Naive thymus-derived CD4-positive, alpha-beta T cell (primary cell): ENCODE data around the gene AOPEP. TPM values are rescaled to one million over a fixed set of nuclear protein-coding genes. Genes with fewer than 3 reads are reported as not detected.

Experiments used
- ATAC-seq: fragments of 150-1000 bp; cut with Tn5 transposase; 2 replicates; pipeline ENCODE4 v1.10.0; 2021; ENCODE audit warnings: mild to moderate bottlenecking, moderate library complexity
- CTCF ChIA-PET: fragments of 350-600 bp; sonication (Branson Sonifier 250); formaldehyde crosslinking; loops from one replicate; lab custom pipeline; 2021; ENCODE audit warnings: antibody characterized with exemption; lab: Charles Lee
- POLR2A ChIA-PET: fragments of 350-600 bp; sonication (Branson Sonifier 250); formaldehyde crosslinking; loops from one replicate; lab custom pipeline; 2021; ENCODE audit warnings: antibody characterized with exemption, inconsistent platforms; lab: Charles Lee
- DNase-seq, 9 donors: peaks; one replicate each; pipeline versions ENCODE4 v3.0.0 to v3.0.0-alpha.2; 2020 to 2022; ENCODE audit warnings: mixed read lengths in 1 of 9
- H3K27ac ChIP-seq: one replicate; pipeline ENCODE4 v1.7.0; 2013; ENCODE audit warnings: mild to moderate bottlenecking, low read depth, low read length, moderate library complexity
- H3K27me3 ChIP-seq, 2 donors: one replicate each; pipeline ENCODE4 v1.7.0; 2013; ENCODE audit warnings: low read length in 2 of 2, mild to moderate bottlenecking in 2 of 2, moderate library complexity in 2 of 2; ENCODE audit not compliant: control insufficient read depth in 2 of 2, insufficient read depth in 2 of 2
- H3K36me3 ChIP-seq, 3 experiments: 1 replicate in 2 of 3; 2 replicates in 1 of 3; pipeline ENCODE4 v1.7.0; 2013; ENCODE audit warnings: low read length in 3 of 3, mild to moderate bottlenecking in 3 of 3, moderate library complexity in 1 of 3; ENCODE audit not compliant: insufficient read depth in 3 of 3, control insufficient read depth in 2 of 3
- H3K4me1 ChIP-seq, 2 donors: one replicate each; pipeline ENCODE4 v1.7.0; 2013; ENCODE audit warnings: low read length in 2 of 2, mild to moderate bottlenecking in 2 of 2, moderate library complexity in 1 of 2; ENCODE audit not compliant: control insufficient read depth in 2 of 2, insufficient read depth in 2 of 2
- H3K4me3 ChIP-seq: 2 replicates; pipeline ENCODE4 v1.7.0; 2013; ENCODE audit warnings: mild to moderate bottlenecking, low read length
- H3K9me3 ChIP-seq, 3 experiments: 1 replicate in 2 of 3; 2 replicates in 1 of 3; pipeline ENCODE4 v1.7.0; 2013; ENCODE audit warnings: low read length in 3 of 3; ENCODE audit not compliant: control insufficient read depth in 2 of 3
- H3K27ac Mint-ChIP-seq, 9 donors: one replicate each; pipeline ENCODE4 v1.8.0; 2020 to 2022; ENCODE audit warnings: mixed read lengths in 9 of 9, mild to moderate bottlenecking in 8 of 9, moderate library complexity in 5 of 9, inconsistent platforms in 2 of 9
- H3K27me3 Mint-ChIP-seq, 5 donors: one replicate each; pipeline ENCODE4 v1.8.0; 2021 to 2022; ENCODE audit warnings: mixed read lengths in 5 of 5, mild to moderate bottlenecking in 1 of 5
- H3K36me3 Mint-ChIP-seq, 5 donors: one replicate each; pipeline ENCODE4 v1.8.0; 2020 to 2022; ENCODE audit warnings: mixed read lengths in 5 of 5, mild to moderate bottlenecking in 3 of 5, inconsistent platforms in 1 of 5
- H3K4me1 Mint-ChIP-seq, 7 donors: one replicate each; pipeline ENCODE4 v1.8.0; 2020 to 2022; ENCODE audit warnings: mixed read lengths in 7 of 7, mild to moderate bottlenecking in 3 of 7, inconsistent platforms in 1 of 7
- H3K4me3 Mint-ChIP-seq, 10 donors: one replicate each; pipeline ENCODE4 v1.8.0; 2020 to 2022; ENCODE audit warnings: mild to moderate bottlenecking in 10 of 10, mixed read lengths in 10 of 10, moderate library complexity in 6 of 10, inconsistent platforms in 2 of 10
- H3K9me3 Mint-ChIP-seq, 11 donors: one replicate each; pipeline ENCODE4 v1.8.0; 2020 to 2022; ENCODE audit warnings: mixed read lengths in 11 of 11, mild to moderate bottlenecking in 4 of 11, inconsistent platforms in 1 of 11, moderate library complexity in 1 of 11
- intact Hi-C, 2 donors: fragments of 100-400 bp; cut with micrococcal nuclease; formaldehyde crosslinking; loops; one replicate each; pipeline ENCODE4 v1.15.1; 2023
- polyA plus RNA-seq, 2 donors: library from polyadenylated mRNA; unstranded; fragments of 300-500 nt; fragmentation: Illumina TruSeq; gene quantifications; one replicate each; pipeline ENCODE4 v1.2.3, GENCODE V29; 2021
- total RNA-seq, 6 experiments: library from RNA in 5 of 6; stranded (reverse) in 5 of 6; gene quantifications; 1 replicate in 5 of 6; 2 replicates in 1 of 6; pipeline ENCODE4 v1.2.3 and lab custom pipeline; 2021 to 2026

The AOPEP gene
- total and polyA plus RNA-seq, 7 experiments from 2014 or later: 5.7 to 19.0 (median 13.6) TPM

DNA sequence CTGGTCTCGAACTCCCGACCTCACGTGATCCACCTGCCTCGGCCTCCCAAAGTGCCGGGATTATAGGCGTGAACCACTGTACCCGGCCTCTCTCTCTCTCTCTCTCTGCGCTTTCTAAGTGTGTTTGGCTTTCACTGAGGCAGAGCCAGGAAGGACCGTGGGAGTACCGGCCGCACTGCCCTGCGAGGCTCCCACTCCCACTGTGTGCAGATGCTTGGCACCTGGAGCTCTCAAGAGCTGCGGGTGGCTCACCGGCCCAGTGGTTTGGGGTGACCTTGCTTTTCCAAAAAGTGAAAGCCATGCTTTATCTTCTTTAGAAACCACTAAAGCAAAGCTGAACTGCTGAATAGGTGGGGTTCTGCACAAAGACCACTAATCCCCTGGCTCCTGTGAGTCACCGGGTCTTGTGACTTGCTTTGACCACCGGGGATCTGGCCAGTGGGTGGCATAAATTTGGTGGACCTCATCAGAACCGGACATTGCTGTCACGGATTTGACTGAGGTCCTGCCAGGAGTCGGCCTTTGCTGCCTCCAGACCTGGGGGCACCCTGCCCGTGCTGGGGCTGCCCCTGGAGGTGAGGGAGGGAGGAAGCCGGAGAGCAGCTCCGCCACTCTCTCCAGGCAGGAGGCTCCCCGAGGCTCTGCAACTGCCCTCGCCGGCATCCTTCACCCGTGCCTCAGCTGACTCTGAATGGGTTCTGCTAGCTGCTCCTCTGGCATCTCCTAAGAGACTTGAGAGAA lies 362.1 kb downstream of the AOPEP start:
- peaks cover 0 to 32% (median 13%) of the 10 kb centered on the region in 5 donors for H3K36me3 Mint-ChIP-seq

DNA sequence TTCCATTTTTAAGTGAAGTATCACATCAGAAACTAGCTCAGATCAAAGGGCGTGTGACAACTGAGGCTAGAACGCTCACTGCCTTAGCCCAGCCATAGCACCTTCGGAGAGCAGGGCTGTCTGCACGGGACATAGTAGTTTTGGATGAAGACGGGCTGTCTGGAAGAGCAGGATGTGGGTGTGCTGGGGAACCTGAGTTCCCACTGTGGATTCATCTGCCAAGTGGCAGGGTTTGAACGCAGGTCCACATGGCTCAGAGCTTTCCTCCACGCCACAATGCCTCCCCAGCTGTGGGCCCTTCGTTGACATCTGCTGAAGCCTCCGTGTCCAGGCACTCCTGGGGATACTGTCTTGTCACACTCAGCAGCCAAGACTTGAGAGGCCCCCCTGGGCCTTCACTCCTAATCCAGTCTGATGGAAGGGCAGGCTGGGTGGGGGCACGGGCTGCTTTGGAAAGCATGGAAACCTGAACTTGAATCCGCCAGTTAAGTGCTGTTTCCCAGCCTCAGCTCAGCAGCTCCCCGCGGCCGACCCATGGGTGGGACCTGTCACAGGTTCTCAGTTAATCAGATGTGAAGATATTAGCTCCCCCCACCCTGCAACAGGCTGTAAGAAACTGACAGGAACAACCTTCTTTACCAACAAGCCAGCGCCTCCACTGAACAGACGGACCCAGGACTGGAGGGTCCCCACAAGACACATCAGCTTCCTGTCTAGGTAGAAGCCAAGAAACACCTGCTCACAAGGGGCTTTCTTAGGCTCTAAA lies 362.9 kb downstream of the AOPEP start:
- Mint-ChIP-seq H3K27me3 (no peaks in the 10 kb centered on the region), H3K4me3 (no peak overlapping the region), H3K27ac (no peak overlapping the region), H3K36me3 (peaks cover 0 to 24% (median 4%) of the 10 kb centered on the region in 5 donors), H3K9me3 (no peaks in the 10 kb centered on the region), H3K4me1 (peaks cover 9 to 28% (median 14%) of the 10 kb centered on the region in 7 donors)
- Histone ChIP-seq H3K27ac (no peak overlapping the region), H3K4me3 (no peak overlapping the region), H3K9me3 (no peaks in the 10 kb centered on the region), H3K4me1 (peaks cover 0 to 3% of the 10 kb centered on the region in 2 donors), H3K36me3 (no peaks in the 10 kb centered on the region), H3K27me3 (no peaks in the 10 kb centered on the region)
- intact Hi-C loops: no loop called here
- ChIA-PET POLR2A (no interaction called here), CTCF (interaction anchor here (0.7 kb wide), 1 partner anchor 25 kb away, joined by 3 read pairs; no protein-coding TSS in a partner anchor)
- no peak for DNase-seq
- no peak for ATAC-seq

More for the DNA sequence above, 362.1 kb downstream of the AOPEP start:
- ATAC-seq (no peak), DNase-seq (no peak)
- Mint-ChIP-seq H3K4me1 (peaks cover 9 to 22% (median 12%) of the 10 kb centered on the region in 7 donors), H3K9me3 (no peaks in the 10 kb centered on the region), H3K4me3 (no peak overlapping the region), H3K27me3 (no peaks in the 10 kb centered on the region), H3K27ac (no peak overlapping the region)
- Histone ChIP-seq H3K9me3 (no peaks in the 10 kb centered on the region), H3K4me1 (peaks cover 0 to 3% of the 10 kb centered on the region in 2 donors), H3K36me3 (no peaks in the 10 kb centered on the region), H3K27me3 (no peaks in the 10 kb centered on the region), H3K27ac (no peak overlapping the region), H3K4me3 (no peak overlapping the region)
- ChIA-PET CTCF (no interaction called here), POLR2A (no interaction called here)
- intact Hi-C loops: no loop called here

DNA sequence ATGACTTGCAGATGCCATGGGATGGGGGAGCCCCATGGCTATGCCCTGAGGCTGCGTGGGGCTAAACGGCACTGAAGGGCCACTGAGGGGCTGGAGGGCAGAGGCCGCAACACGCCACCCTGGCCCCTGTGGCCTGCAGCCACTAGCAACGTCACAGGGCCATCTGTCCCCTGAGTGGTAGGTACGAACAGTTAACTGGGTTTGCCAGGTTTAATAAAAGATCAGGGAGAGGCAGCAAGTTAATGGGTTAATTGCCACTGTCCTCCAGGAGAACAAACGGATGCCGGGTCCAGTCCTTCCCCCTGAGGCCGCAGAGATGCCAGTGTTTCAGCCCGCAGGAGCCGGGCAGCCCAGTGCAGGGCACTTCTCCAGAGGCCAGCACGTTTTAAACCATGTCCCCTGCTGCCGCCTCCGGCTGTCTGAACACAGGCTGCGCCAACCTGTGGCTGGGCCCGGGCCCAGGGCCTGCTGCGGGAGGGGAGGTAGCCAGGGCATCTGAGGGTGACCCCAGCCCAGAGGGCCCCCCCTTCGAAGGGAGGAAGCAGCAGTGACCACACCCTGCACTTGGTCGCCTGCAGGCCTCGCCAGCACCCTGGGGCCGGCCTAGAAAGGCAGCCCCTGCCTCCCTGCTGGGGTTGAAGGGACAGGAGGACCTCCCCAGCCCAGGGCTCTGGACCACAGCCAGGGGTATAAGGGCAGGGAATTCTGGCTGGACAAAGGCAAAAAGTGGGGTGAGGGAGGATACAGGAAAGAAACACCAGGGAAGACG lies 363.7 kb downstream of the AOPEP start:
- Mint-ChIP-seq H3K4me1 (peaks cover 9 to 34% (median 18%) of the 10 kb centered on the region in 7 donors), H3K36me3 (peaks cover 0 to 22% (median 3%) of the 10 kb centered on the region in 5 donors), H3K27ac (no peak overlapping the region), H3K27me3 (no peaks in the 10 kb centered on the region), H3K9me3 (no peaks in the 10 kb centered on the region), H3K4me3 (no peak overlapping the region)
- ATAC-seq (no peak), DNase-seq (no peak)
- H3K27ac ChIP-seq: no peak overlapping the region
- ChIA-PET POLR2A (no interaction called here), CTCF (interaction anchor here (0.7 kb wide), 1 partner anchor 26 kb away, joined by 3 read pairs; no protein-coding TSS in a partner anchor)
- H3K27me3 ChIP-seq: no peaks in the 10 kb centered on the region
- intact Hi-C loops: no loop called here
- H3K36me3 ChIP-seq: no peaks in the 10 kb centered on the region
- peaks cover 0 to 3% of the 10 kb centered on the region in 2 donors for H3K4me1 ChIP-seq
- no peak overlapping the region for H3K4me3 ChIP-seq
- no peaks in the 10 kb centered on the region for H3K9me3 ChIP-seq

DNA sequence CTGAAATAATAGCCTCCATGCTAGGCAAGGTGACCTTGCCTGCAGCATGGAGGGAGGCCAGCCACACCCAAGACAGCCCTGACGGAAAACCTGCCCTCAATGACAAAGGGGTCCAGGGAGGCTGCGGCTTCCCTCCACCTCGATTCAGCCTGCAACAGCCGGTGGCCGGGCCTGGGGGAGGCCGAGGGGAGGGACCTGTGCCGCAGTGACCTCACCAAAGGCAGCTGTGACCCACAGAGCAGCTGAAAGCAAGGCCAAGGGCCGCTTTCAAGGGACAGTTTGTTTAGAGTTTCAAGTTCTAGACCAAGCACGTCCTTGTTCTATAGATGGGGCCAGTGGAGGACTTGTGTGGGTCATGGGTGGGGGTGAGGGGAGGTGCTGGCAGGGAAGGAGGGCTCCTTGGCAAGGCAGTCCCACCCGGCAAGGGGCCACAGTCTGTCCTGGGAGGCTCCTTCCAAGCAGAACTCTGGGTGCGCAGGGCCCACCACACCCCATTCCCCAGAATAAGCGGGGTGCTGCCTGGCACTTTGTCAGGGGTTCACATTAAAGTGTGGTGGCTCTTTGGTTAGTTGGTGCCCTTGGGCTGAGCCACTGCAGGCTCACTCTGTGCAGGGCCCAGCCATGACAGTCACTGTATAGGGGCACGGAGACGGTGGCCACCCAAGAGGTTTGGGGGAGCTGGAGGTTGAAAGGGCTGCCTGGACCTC lies 364.5 kb downstream of the AOPEP start:
- intact Hi-C loops: no loop called here
- peak; percentile 4 for ATAC-seq
- Histone ChIP-seq H3K27ac (no peak overlapping the region), H3K4me3 (no peak overlapping the region), H3K9me3 (no peaks in the 10 kb centered on the region), H3K27me3 (no peaks in the 10 kb centered on the region), H3K4me1 (peaks cover 0 to 3% of the 10 kb centered on the region in 2 donors), H3K36me3 (no peaks in the 10 kb centered on the region)
- Mint-ChIP-seq H3K4me1 (peaks cover 9 to 35% (median 18%) of the 10 kb centered on the region in 7 donors), H3K4me3 (no peak overlapping the region), H3K9me3 (no peaks in the 10 kb centered on the region), H3K36me3 (peaks cover 0 to 15% (median 3%) of the 10 kb centered on the region in 5 donors), H3K27ac (no peak overlapping the region), H3K27me3 (no peaks in the 10 kb centered on the region)
- DNase-seq: no peak
- ChIA-PET POLR2A (no interaction called here), CTCF (no interaction called here)

DNA sequence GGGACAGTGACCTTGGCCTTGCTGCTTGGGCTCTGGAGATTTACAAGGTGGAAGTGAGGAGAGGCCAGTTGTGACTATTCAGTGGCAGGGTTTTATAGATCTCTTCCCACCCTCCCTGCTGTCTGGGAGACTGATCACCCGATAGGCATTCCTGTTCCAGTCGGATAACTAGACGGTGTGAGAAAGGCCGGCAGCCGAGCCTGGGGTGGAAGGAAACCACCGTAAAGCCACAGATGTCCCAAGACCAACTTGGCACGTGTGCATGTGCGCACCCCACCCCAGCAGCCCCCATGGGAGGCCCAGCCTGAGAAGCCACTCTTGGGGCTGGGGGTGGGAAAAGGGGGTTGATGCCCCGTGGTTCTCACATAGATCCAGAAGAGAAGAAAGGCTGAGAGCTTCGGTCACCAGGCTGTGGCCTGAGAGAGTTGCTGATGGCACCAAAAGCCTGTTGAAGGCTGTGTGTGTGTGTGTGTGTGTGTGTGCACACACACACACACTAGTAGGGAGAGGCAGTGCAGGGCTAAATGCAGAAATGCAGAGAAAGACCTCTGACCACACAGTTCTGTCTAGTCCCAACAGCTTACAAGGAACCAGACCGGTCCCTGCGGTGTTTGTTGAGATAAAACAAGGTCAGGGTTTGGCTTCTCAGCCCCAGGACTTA lies 365.2 kb downstream of the AOPEP start:
- no peak overlapping the region for H3K27ac ChIP-seq
- H3K4me3 Mint-ChIP-seq: peak overlapping the region in 1 of 10 donors; percentile 37
- H3K9me3 Mint-ChIP-seq: no peaks in the 10 kb centered on the region
- H3K27me3 ChIP-seq: no peaks in the 10 kb centered on the region
- no peaks in the 10 kb centered on the region for H3K36me3 ChIP-seq
- peaks cover 9 to 35% (median 18%) of the 10 kb centered on the region in 7 donors for H3K4me1 Mint-ChIP-seq
- POLR2A ChIA-PET: no interaction called here
- ATAC-seq (peak; percentile 33), DNase-seq (no peak)
- peaks cover 0 to 10% (median under 1%) of the 10 kb centered on the region in 5 donors for H3K36me3 Mint-ChIP-seq
- no peaks in the 10 kb centered on the region for H3K9me3 ChIP-seq
- no peak overlapping the region for H3K4me3 ChIP-seq
- intact Hi-C loops: no loop called here
- CTCF ChIA-PET: no interaction called here
- no peaks in the 10 kb centered on the region for H3K27me3 Mint-ChIP-seq
- no peak overlapping the region for H3K27ac Mint-ChIP-seq
- H3K4me1 ChIP-seq: peaks cover 0 to 3% of the 10 kb centered on the region in 2 donors
